ENCODE results near the gene SACS.

SACS gene

DNA sequence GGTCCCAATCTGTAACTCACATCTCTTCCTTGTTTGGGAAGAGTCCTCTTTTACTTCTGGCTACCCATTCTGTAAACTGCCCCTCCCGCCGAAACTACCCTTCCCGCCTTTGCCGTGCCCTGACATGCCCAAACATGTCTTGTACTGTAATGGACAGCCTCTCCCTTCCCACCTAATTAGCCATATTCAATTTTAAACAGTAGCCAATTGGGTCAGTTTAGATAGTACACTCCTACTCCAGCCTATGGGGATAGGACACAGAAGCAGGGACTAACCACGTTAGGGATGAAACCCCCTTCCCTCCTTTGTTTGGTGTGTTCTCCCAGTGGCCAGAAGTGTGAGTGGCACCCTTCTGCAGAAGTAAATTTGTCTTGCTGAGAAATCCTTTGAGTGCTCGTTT lies 34.2 kb downstream of the SACS start:
- H3K9me3 Mint-ChIP-seq, result peaks cover 10% of the 10 kb centered on the region
- H3K36me3 Mint-ChIP-seq (ENCODE audit: low read depth), result peaks cover 11% of the 10 kb centered on the region
- H3K27me3 Mint-ChIP-seq, result peaks cover 14% of the 10 kb centered on the region
- H3K4me1 Mint-ChIP-seq (ENCODE audit: low read depth), result no peaks in the 10 kb centered on the region
- peak overlapping the region; percentile 46 for H3K27ac Mint-ChIP-seq
- no peak overlapping the region for H3K4me3 Mint-ChIP-seq

DNA sequence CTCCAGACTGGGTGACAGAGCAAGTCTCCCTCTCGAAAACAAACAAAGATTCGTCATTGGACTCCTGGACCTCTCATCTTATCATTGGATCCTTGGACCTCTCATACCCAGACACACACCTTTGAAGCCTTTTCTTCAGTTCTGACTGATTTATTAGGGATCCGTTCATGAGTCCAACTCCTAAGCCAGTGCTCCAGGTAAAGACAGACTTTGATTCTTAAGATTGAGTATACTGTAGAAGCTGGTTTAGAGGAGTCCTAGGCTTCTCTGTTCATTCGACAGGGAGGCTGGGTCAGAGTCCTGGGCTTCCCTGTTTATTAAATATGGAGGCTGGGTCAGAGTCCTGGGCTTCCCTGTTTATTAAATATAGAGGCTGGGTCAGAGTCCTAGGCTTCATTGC lies 38.7 kb downstream of the SACS start:
- Mint-ChIP-seq H3K36me3 (ENCODE audit: low read depth) (peaks cover 9% of the 10 kb centered on the region), H3K9me3 (peaks cover 8% of the 10 kb centered on the region), H3K27me3 (peaks cover 17% of the 10 kb centered on the region), H3K4me3 (no peak overlapping the region), H3K4me1 (ENCODE audit: low read depth) (peaks cover 5% of the 10 kb centered on the region), H3K27ac (no peak overlapping the region)

DNA sequence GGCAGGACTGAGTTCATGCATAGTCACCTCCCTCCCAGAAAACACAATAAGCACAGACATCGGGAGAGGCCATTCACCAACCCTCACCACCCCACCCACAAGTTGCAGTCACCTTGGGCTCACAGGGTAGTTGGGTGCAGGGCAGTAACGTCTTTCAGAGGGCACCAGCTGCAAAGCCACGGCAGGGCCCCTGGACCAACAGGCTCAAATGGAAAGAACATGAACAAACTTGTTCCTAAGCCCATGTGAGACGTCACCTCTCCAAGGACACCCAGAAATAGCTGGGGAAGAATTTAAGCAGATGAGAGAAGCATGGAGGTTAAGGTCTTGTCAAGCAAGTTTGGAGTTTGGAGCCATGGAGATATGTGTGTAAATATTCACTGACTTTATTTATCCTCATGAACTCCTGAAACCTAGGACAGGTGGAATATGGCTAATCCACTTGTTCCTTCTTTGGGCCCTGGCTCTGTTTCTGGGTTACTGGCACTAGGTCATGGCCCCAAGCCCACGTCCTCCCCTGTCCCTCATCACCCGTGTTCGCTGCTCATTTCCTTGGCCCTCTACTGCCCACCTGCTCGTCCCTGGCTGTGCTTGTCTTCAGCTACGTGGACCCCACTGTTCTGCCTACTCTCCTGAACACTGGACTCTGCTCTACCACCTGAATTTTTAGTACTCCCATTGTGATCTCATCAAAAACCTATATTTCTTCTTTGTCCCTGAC lies 40.4 kb downstream of the SACS start:
- Mint-ChIP-seq H3K27ac (no peak overlapping the region), H3K4me3 (no peak overlapping the region), H3K9me3 (no peaks in the 10 kb centered on the region), H3K36me3 (ENCODE audit: low read depth) (no peaks in the 10 kb centered on the region), H3K4me1 (ENCODE audit: low read depth) (peaks cover 5% of the 10 kb centered on the region), H3K27me3 (peaks cover 15% of the 10 kb centered on the region)

DNA sequence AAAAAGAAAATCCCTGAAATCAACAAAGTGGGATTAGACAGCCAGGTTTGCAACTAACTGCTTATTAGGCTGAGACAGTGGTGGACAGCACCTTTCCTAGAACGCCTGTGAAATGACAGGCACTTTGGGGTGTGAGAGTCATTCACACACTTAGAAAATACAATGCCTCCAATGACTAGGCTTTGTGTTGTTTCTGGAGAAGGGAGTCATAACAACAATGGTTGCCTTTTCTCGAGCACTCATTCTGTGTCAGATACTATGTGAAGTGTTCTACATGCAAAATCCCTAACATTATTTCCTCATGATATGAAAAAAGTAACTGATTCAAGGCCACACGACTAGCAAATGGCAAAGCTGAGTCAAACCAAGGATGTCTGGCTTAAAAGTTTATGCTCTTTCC lies 41.2 kb downstream of the SACS start:
- Mint-ChIP-seq H3K36me3 (ENCODE audit: low read depth) (no peaks in the 10 kb centered on the region), H3K4me3 (no peak overlapping the region), H3K27ac (no peak overlapping the region), H3K27me3 (peaks cover 16% of the 10 kb centered on the region), H3K9me3 (no peaks in the 10 kb centered on the region), H3K4me1 (ENCODE audit: low read depth) (peaks cover 5% of the 10 kb centered on the region)

DNA sequence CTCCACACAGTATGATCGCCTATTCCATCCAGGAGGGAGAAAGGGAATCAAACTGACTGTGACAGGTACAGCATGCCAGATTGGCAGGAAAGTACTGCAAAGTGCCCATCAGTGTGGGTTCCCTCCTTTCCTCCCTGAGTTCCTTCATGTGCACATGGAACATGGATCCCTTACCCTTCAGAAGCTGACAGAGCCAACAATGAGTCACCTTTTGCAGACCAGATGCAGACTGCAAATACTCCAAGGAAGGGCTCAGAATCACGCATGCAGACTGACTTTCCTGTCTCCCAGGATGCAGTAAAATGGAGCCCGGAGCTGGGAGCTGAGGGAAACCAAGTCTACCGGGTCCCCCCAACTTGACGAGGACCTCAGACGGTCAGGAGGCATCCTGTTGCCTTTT lies 41.8 kb downstream of the SACS start:
- Mint-ChIP-seq H3K27ac (no peak overlapping the region), H3K9me3 (no peaks in the 10 kb centered on the region), H3K4me1 (ENCODE audit: low read depth) (peaks cover 7% of the 10 kb centered on the region), H3K27me3 (peaks cover 17% of the 10 kb centered on the region), H3K36me3 (ENCODE audit: low read depth) (no peaks in the 10 kb centered on the region), H3K4me3 (no peak overlapping the region)

DNA sequence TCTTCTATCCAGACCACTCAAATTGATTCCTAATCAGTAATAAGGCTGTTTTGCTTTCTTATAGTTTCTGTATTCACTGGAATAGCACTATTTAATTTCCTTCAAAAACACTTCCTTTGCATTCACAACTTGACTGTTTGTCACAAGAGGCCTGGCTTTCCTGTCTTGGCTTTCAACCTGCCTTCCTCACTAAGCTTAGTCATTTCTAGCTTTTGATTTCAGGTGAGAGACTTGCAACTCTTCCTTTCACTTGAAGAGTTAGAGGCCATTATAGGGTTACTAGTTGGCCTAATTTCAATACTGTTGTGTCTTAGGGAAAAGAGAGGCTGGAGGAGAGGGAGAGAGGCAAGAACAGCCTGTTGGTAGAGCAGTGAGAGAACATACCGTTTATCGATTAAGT lies 47.0 kb downstream of the SACS start:
- Mint-ChIP-seq H3K27me3 (peaks cover 20% of the 10 kb centered on the region), H3K27ac (no peak overlapping the region), H3K4me1 (ENCODE audit: low read depth) (peaks cover 38% of the 10 kb centered on the region), H3K4me3 (no peak overlapping the region), H3K36me3 (ENCODE audit: low read depth) (no peaks in the 10 kb centered on the region), H3K9me3 (no peaks in the 10 kb centered on the region)

DNA sequence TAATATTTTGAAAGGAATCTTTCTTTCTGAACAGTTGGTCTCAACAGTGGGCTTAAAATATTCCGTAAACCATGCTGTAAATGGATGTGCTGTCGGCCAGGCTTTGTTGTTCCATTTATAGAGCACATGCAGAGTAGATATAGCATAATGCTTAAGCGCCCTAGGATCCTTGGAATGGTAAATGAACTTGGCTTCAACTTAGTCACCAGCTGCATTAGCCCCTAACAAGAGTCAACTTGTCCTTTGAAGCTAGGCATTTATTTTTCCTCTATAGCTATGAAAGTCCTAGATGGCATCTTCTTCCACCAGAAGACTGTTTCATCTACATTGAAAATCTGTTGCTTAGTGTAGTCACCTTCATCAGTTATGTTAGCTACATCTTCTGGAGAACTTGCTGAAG lies 47.6 kb downstream of the SACS start:
- Mint-ChIP-seq H3K4me3 (no peak overlapping the region), H3K27me3 (peaks cover 18% of the 10 kb centered on the region), H3K4me1 (ENCODE audit: low read depth) (peaks cover 38% of the 10 kb centered on the region), H3K9me3 (no peaks in the 10 kb centered on the region), H3K27ac (no peak overlapping the region), H3K36me3 (ENCODE audit: low read depth) (no peaks in the 10 kb centered on the region)

DNA sequence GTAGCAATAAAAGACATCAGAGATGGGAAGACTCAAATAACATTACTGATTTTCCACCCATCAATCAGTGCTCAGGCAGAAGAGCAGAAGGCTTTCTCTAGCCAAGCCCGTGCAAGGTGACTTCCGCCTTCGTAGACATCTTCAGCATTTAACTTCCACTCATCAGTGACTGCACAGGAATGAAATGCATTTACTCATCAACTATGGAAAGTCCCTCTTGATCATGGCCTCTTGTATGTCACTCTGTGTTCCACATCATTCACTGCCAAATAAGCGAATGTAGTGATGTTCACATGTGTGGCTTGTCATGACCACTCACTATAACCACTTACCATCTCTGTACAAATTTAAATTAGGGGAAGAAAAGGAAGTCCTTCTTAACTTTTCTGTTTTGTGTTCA lies 49.4 kb downstream of the SACS start:
- Mint-ChIP-seq H3K27me3 (peaks cover 14% of the 10 kb centered on the region), H3K4me3 (no peak overlapping the region), H3K36me3 (ENCODE audit: low read depth) (no peaks in the 10 kb centered on the region), H3K4me1 (ENCODE audit: low read depth) (peaks cover 48% of the 10 kb centered on the region), H3K9me3 (no peaks in the 10 kb centered on the region), H3K27ac (peak overlapping the region; percentile 15)

DNA sequence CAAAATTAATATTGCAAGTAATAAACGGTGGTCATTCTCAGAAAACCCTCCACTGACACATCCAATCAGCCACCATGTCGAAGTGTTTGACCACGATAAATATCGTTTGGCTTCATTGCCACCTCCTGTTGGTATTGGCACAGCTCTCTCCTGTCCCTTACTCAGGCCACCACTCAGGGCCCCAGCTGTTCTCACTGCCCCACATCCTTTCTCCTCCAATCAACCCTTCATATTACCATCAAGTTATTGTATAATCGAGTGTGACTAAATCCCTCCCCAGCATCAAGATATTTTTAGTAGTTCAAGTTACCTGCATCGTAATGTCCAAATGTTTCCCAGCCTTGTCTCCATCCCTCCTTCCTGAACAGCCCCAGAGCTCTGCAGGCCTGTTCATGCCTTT lies 50.4 kb downstream of the SACS start:
- Mint-ChIP-seq H3K27ac (no peak overlapping the region), H3K27me3 (peaks cover 14% of the 10 kb centered on the region), H3K36me3 (ENCODE audit: low read depth) (no peaks in the 10 kb centered on the region), H3K9me3 (no peaks in the 10 kb centered on the region), H3K4me3 (no peak overlapping the region), H3K4me1 (ENCODE audit: low read depth) (peaks cover 58% of the 10 kb centered on the region)

DNA sequence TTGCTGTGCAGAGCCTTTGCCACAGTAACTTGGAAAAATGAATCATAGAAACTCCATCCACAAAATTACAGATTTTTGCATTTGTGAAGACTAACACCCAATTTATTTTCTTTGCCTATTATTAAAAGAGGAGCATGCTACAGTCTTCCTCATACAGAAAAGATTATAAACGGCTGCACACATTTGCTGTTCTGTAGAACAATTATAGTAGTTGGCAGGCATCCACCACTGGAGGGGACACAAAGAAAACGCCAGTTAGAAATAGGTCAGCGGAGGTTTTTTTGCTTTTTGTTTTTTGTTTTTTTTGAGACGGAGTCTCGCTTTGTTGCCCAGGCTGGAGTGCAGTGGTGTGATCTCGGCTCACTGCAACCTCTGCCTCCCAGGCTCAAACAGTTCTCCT lies 51.6 kb downstream of the SACS start:
- Mint-ChIP-seq H3K4me3 (no peak overlapping the region), H3K4me1 (ENCODE audit: low read depth) (peaks cover 70% of the 10 kb centered on the region), H3K9me3 (no peaks in the 10 kb centered on the region), H3K27ac (no peak overlapping the region), H3K36me3 (ENCODE audit: low read depth) (no peaks in the 10 kb centered on the region), H3K27me3 (peaks cover 10% of the 10 kb centered on the region)

DNA sequence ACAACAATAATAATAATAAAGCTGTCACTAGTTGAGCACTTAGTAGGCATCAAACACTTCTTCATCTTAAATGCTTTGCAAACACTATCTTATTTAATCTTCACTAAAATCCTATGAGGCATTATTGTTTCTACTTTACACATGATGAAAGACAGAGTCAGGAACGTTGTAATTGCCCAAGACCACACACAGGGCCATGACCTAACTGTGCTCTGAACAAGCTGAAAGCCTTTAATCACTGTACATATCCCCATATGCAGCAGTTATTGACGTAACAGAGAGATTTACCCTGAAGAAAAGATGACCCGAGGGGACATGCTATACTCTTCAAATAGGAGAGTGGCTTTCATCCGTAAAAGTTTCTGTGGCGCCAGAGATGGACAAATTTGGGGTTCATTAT lies 53.0 kb downstream of the SACS start:
- H3K27me3 Mint-ChIP-seq, result peaks cover 6% of the 10 kb centered on the region
- no peaks in the 10 kb centered on the region for H3K36me3 Mint-ChIP-seq (ENCODE audit: low read depth)
- H3K4me1 Mint-ChIP-seq (ENCODE audit: low read depth), result peaks cover 69% of the 10 kb centered on the region
- H3K27ac Mint-ChIP-seq, result no peak overlapping the region
- no peak overlapping the region for H3K4me3 Mint-ChIP-seq
- no peaks in the 10 kb centered on the region for H3K9me3 Mint-ChIP-seq

DNA sequence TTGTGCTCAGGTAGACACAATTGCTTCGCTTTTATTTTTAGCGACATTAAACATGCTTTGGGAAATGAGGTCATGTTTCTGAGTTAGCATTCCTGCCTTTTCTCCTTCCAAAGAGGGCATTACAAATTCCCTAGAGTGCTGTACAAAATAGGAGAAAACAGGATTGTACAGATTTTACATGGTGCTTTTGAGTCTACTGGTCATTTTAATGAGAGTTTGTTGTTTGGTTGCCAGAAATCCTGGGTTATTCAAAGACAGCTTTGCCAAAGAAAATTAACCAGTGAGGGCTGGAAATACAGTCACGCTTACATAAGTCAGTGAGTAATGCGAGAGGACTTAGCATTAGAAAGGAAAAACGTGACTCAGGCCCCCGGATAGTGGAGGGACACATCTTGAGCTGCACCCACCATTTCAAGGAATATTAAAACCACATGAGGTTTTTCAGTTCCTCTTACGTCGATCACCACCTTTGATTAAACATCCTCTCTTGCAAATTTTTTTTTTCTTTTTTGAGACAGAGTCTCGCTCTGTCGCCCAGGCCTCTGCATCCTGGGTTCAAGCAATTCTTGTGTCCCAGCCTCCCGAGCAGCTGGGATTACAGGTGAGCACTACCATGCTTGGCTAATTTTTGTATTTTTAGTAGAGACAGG lies 55.4 kb downstream of the SACS start:
- peaks cover 60% of the 10 kb centered on the region for H3K4me1 Mint-ChIP-seq (ENCODE audit: low read depth)

DNA sequence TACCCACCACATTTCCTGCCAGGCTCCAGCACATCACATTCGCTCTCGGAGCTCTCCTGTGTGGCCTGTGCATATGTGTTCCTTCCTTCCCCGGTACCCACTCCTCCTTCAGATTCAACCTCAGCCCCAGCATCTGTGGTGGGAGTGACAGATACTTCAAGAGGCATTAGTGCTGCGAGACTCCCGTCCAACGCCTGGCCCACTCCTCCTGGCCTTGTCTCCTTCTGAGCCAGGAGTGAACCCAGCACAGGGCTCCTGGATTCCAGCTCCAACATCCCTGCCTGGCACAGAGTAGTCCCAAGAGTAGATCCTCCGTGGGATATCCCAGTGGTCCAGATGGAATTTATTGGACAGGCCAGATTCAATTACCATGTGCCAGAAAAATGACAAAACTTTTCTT lies 55.9 kb downstream of the SACS start:
- Mint-ChIP-seq H3K27me3 (no peaks in the 10 kb centered on the region), H3K4me3 (no peak overlapping the region), H3K36me3 (ENCODE audit: low read depth) (peaks cover 13% of the 10 kb centered on the region), H3K9me3 (no peaks in the 10 kb centered on the region), H3K4me1 (ENCODE audit: low read depth) (peaks cover 64% of the 10 kb centered on the region), H3K27ac (peak overlapping the region; percentile 65)

More for the DNA sequence above, 55.4 kb downstream of the SACS start:
- Mint-ChIP-seq H3K27me3 (peaks cover 1% of the 10 kb centered on the region), H3K9me3 (no peaks in the 10 kb centered on the region), H3K27ac (peak overlapping the region; percentile 82), H3K36me3 (ENCODE audit: low read depth) (peaks cover 8% of the 10 kb centered on the region), H3K4me3 (peak overlapping the region; percentile 47)

DNA sequence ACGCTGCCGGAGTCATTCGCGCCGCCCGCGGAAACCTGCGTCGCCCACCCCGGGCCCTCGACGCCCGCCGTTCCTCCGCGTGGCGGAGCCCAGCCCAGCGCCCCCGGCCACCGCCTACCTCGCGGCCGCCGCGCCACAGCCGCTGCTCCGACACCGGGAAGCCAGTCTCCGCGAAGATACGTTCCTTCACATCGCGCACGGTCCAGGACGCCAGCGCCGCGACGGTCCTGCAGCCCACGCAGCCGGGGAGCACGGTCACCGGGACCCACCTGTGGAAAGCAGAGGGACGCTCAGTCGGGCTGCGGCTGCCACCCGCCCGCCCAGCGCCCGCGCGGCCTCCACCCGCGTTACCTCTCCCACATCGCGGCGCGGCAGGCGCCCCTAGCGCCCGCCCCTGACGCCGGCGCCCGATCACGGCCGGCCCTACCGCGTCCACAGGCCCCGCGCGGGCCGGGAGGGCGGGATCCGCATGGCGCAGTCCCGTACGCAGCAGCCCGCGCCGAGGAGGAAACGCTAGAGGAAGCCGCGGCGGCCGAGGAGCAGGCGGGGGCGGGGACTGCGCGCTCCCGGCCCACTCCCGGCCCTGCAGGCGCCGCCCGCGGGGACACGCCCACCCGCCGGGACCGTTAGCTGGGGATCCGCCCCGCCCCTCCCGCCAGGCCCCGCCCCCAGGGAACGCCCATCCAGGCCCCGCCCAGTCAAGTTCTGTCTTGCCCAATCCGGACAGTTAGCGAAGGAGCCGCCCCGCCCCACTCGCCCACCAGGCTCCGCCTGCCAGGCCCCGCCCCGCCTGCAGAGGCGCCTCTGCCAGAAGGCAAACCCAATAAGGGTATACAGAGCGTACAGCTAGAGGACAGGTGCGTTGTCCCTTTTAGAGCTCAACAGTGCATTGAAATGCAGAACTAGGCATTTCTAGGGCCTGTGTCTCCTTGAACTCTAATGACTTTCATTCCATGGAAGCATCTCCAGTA lies 58.2 kb downstream of the SACS start:
- peak overlapping the region; percentile 68 for H3K27ac Mint-ChIP-seq
- peak overlapping the region; percentile 83 for H3K4me3 Mint-ChIP-seq
- H3K4me1 Mint-ChIP-seq (ENCODE audit: low read depth), result peaks cover 71% of the 10 kb centered on the region
- no peaks in the 10 kb centered on the region for H3K27me3 Mint-ChIP-seq
- H3K9me3 Mint-ChIP-seq, result no peaks in the 10 kb centered on the region
- peaks cover 32% of the 10 kb centered on the region for H3K36me3 Mint-ChIP-seq (ENCODE audit: low read depth)
